Measurements from ENCODE around the gene WDFY1. TPM values are rescaled to one million over a fixed set of nuclear protein-coding genes. Genes with fewer than 3 reads are reported as not detected.

The WDFY1 gene
- total RNA-seq, 4 donors from 2014 or later: 28.1 to 38.4 (median 31.8) TPM

DNA sequence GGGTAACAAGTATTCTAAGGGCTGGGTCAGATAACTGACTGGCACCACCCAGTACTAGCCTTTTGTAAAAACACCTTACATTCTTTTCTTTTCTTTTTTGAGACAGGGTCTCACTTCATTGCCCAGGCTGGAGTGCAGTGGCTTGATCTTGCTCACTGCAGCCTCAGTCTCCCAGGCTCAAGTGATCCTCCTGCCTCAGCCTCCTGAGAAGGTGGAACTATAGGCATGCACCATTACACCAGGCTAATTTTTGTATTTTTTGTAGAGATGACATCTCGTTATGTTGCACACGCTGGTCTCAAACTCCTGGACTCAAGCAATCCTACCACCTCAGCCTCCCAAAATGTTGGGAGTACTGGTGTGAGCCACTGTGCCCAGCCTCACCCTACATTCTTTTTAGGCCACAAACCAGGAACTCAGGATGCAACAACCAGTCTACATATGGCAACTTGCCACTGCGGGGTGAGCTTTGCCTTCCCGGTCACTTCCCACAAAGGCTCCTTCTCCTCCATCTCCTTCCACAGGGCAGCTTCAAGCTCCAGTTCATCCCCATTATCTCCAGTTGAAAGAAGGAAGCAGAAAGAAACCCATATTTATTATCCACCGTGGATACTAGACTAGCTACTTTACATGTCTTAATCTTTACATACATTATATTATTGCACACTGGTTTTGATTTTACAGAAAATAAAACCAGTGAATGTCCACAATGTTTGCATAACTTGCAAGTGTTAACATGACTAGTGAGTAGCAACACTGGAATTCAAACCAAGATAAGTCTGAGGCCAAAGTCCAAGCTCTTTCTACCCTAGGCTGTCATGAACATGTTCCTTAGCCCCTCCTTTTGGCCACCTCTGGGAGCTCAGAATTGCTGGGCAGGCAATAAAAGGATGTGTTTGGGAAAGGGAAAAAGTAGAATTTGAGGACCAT lies 84.1 kb downstream of the WDFY1 start:
- no peak overlapping the region for H3K4me3 ChIP-seq (ENCODE audit: low read depth, poor library complexity, severe bottlenecking)
- WGBS, 2 donors: 82 to 84% methylated on average over 5 of the region's 5 CpGs
- DNase-seq (ENCODE audit: low spot score in 2 of 2): no peak
- intact Hi-C loops (cut with DNase I; ENCODE audit: low total_unique reads): no loop called here
- no peak for TF ChIP-seq POLR2A (IDR thresholded peaks at IDR 0.05)
- TF ChIP-seq, protein P1, sequence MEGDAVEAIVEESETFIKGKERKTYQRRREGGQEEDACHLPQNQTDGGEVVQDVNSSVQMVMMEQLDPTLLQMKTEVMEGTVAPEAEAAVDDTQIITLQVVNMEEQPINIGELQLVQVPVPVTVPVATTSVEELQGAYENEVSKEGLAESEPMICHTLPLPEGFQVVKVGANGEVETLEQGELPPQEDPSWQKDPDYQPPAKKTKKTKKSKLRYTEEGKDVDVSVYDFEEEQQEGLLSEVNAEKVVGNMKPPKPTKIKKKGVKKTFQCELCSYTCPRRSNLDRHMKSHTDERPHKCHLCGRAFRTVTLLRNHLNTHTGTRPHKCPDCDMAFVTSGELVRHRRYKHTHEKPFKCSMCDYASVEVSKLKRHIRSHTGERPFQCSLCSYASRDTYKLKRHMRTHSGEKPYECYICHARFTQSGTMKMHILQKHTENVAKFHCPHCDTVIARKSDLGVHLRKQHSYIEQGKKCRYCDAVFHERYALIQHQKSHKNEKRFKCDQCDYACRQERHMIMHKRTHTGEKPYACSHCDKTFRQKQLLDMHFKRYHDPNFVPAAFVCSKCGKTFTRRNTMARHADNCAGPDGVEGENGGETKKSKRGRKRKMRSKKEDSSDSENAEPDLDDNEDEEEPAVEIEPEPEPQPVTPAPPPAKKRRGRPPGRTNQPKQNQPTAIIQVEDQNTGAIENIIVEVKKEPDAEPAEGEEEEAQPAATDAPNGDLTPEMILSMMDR (IDR thresholded peaks at IDR 0.05): no peak

DNA sequence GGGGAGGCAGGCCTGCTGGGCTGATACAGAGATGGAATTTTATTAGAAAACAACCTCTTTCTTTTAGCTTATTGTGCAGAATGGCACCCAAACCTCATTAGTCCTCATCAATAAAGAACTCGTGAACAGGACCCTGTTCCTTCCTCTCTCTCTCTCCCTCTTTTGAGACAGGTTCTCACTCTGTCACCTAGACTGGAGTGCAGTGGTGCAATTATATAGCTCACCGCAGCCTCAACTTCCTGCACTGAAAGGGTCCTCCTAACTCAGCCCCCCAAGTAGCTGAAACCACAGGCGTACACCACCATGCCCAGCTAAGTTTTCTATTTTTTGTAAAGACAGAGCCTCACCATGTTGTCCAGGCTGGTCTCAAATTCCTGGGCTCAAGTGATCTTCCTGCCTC lies 86.1 kb downstream of the WDFY1 start:
- WGBS, 2 donors: 96 to 97% methylated on average over 3 of the region's 3 CpGs
- no peak overlapping the region for H3K4me3 ChIP-seq (ENCODE audit: low read depth, poor library complexity, severe bottlenecking)
- intact Hi-C loops (cut with DNase I; ENCODE audit: low total_unique reads): no loop called here
- DNase-seq (ENCODE audit: low spot score in 2 of 2): no peak
- TF ChIP-seq POLR2A (IDR thresholded peaks at IDR 0.05): no peak
- TF ChIP-seq, protein P1 (IDR thresholded peaks at IDR 0.05): no peak

DNA sequence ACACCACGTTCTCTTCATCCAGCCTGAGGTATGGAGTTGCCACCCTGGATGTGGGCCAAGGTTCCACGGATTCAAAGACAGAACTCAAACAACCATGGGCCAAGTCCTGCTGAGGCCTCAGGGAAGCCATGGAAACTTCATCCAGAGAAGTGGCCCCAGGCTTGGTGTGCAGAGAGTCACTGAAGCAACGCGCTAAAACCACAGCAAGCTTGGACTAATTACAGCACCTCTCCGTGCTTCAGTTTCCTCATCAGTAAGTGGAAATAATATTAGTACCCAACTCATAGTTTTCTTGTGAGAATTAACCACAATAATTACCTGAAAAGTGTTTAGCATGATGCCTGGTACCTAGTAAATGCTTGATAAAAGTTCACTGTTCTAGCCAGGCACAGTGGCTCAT lies 88.6 kb downstream of the WDFY1 start:
- no peak for TF ChIP-seq POLR2A (IDR thresholded peaks at IDR 0.05)
- TF ChIP-seq, protein P1 (IDR thresholded peaks at IDR 0.05): no peak
- DNase-seq (ENCODE audit: low spot score in 2 of 2): no peak
- H3K4me3 ChIP-seq (ENCODE audit: low read depth, poor library complexity, severe bottlenecking): no peak overlapping the region
- 57 to 76% methylated on average over 5 of the region's 5 CpGs for WGBS, 2 donors
- intact Hi-C loops (cut with DNase I; ENCODE audit: low total_unique reads): no loop called here

DNA sequence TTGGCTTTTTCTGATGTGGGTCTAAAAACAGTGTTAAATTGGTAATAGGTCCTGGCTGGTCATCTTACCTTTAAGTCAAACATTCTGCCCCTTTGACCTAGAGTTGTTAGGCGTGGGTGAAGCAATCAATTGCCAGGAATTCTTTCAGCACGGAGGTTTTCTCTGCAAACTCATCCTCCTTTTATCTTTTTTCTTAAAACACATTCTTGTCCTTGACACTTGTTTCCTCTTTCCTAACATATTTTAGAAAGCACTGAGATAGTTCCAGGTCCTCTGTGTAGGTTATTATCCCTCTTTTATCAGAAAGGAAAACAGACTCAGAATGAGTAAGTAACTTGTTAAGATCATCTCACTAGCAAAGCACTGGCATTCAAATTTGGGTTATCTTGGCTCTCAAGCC lies 89.1 kb downstream of the WDFY1 start:
- WGBS, 2 donors: 69 to 73% methylated on average over 2 of the region's 2 CpGs
- H3K4me3 ChIP-seq (ENCODE audit: low read depth, poor library complexity, severe bottlenecking): no peak overlapping the region
- TF ChIP-seq POLR2A (IDR thresholded peaks at IDR 0.05): no peak
- TF ChIP-seq, protein P1 (IDR thresholded peaks at IDR 0.05): no peak
- no peak for DNase-seq (ENCODE audit: low spot score in 2 of 2)
- intact Hi-C loops (cut with DNase I; ENCODE audit: low total_unique reads): no loop called here

DNA sequence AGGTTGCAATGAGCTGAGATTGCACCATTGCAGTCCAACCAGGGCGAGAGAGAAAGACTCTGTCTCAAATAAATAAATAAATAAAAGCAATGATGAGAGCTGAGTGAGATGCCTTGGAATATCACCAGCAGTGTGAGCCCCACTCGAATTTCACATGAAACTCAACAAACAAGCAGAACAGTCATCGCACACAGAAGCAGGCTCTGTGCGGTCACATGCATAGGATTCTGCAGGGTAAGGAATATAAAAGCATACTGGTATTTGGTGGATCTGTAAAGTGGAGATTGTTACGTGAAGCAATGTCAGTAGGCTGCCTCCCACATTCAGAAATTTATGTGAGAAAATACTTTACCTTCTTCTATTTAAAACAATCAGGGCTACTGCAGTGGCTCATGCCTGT lies 89.7 kb downstream of the WDFY1 start:
- 82 to 88% methylated on average over 5 of the region's 5 CpGs for WGBS, 2 donors
- no peak for TF ChIP-seq POLR2A (IDR thresholded peaks at IDR 0.05)
- TF ChIP-seq, protein P1 (IDR thresholded peaks at IDR 0.05): no peak
- no peak for DNase-seq (ENCODE audit: low spot score in 2 of 2)
- intact Hi-C loops (cut with DNase I; ENCODE audit: low total_unique reads): no loop called here
- H3K4me3 ChIP-seq (ENCODE audit: low read depth, poor library complexity, severe bottlenecking): no peak overlapping the region
